GM12891 (cell line): ENCODE data around the gene HOOK2.
A peak's percentile ranks its signal among the peaks of the same experiment; 100 is the strongest.

Source experiments
- DNase-seq: peaks from one replicate; pipeline ENCODE4 v3.0.0; 2011; ENCODE audit warnings: low spot score; ENCODE audit not compliant: insufficient read length
- FAIRE-seq: peaks from 2 replicates; lab custom pipeline; 2011; peaks lifted over from hg19 to GRCh38; lab: Jason Lieb, UNC
- PAX5 ChIP-seq: IDR thresholded peaks from 2 replicates; pipeline ENCODE4 v1.6.1; 2011; ENCODE audit warnings: low read length, moderate library complexity, mild to moderate bottlenecking; ENCODE audit not compliant: insufficient read depth, severe bottlenecking
- POLR2A ChIP-seq: IDR thresholded peaks from 2 replicates; pipeline ENCODE4 v1.6.1; 2011; ENCODE audit warnings: low read depth, low read length, control low read depth
- POLR2AphosphoS5 ChIP-seq: IDR thresholded peaks from 2 replicates; pipeline ENCODE4 v1.6.1; 2011; ENCODE audit warnings: low read depth, low read length, control low read depth
- POU2F2 ChIP-seq: IDR thresholded peaks from 2 replicates; pipeline ENCODE4 v1.6.1; 2011; ENCODE audit warnings: low read depth, mild to moderate bottlenecking, control low read depth, low read length, moderate library complexity
- SPI1 ChIP-seq: IDR thresholded peaks from 2 replicates; pipeline ENCODE4 v1.6.1; 2011; ENCODE audit warnings: low read depth, low read length, control low read depth
- TAF1 ChIP-seq: IDR thresholded peaks from 2 replicates; pipeline ENCODE4 v1.6.1; 2011; ENCODE audit warnings: low read depth, low read length, control low read depth

Gene HOOK2

DNA sequence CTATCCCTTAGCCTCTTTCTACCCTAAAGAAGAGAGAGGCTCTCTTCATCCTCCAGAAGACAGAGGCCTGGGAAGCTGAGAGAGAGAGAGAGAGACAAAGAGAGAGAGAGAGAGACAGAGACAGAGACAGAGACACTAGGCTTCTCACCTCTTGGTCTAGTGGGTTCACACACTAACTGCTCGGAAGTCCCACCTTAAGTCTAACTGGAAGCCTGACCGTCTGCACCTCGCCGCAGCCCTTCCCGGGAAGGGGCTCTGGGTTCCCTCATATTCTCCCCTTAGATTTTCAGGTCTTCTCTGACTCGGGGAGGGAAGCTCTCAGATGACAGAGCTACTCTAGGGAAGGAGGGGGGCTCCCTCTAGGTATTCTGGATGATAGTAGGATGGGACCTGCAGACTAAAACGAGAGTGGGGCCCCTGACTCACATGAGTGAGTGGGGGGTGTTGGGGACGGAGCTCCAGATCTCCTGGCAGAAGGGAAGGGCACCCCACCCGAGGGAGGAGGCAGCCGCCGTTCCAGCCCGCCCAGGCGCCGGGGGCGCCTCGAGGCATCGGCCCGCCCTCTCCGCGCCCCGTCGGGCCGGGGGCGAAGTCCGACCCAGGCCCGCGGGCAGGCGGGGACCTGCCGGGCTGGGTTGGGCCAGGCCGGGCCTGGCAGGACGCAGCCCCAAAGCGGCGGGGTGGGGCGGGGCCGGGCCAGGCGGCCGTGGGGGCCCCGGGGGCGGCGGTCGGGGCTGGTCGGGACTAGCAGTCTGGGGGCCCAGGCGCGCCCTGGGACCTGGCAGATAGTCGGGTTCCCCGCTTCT is 13.9 kb upstream of the HOOK2 start:
- TF ChIP-seq TAF1 (0 out of 2 replicates have a peak, but pooled peaks have one; percentile 9), POLR2AphosphoS5 (no peak)
- FAIRE-seq (no peak), DNase-seq (no peak)

DNA sequence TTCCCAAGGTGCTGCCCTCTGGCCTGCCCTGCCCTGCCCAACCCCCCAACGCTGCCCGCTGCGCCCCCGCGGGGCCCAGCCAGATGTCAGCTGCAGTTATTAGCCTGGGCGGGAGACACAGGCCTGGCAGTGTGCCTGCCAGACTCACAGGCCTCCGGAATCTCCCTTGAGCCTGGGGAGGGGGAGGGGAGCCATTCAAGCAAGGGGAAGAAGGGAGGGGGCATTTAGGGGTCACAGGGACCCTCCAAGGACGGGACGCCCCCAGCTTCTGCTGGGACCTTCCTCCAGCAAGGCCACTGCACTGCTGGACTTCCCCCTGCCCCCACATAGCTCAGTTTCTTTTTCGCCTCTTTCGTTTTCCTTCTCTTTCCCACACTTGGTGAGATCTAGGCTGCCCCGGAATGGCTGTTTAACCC is 13.3 kb upstream of the HOOK2 start:
- TF ChIP-seq POLR2A (peak; percentile 9; the same call in 1 of the 2 replicates), PAX5 (peak; percentile 6), POLR2AphosphoS5 (peak; percentile 65; the same call in 1 of the 2 replicates), POU2F2 (peak; percentile 78), TAF1 (peak; percentile 36; the same call in 1 of the 2 replicates), SPI1 (peak; percentile 42; the same call in 1 of the 2 replicates)
- DNase-seq (no peak), FAIRE-seq (peak; percentile 58)

GRCh38 chr19:12788042-12788681 is 12.8 kb upstream of the HOOK2 start:
- FAIRE-seq (no peak), DNase-seq (no peak)
- TF ChIP-seq PAX5 (no peak), POLR2A (peak; percentile 7; the same call in 1 of the 2 replicates)

DNA sequence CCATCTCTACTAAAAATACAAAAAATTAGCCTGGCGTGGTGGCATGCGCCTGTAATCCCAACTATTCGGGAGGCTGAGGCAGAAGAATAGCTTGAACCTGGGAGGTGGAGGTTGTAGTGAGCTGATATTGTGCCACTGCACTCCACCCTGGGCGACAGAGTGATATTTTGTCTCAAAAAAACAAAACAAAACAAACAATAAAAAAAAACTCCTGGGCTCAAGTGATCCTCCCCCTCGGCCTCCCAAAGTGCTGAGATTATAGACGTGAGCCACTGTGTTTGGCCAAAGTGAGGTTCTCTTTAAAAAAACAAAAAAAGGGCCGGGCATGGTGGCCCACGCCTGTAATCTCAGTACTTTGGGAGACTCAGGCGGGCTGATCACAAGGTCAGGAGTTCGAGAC is 12.1 kb upstream of the HOOK2 start:
- no peak for DNase-seq
- no peak for FAIRE-seq
- TF ChIP-seq POLR2AphosphoS5 (no peak), POU2F2 (no peak), POLR2A (no peak)

- FAIRE-seq (no peak), DNase-seq (no peak)
- no peak for TF ChIP-seq TAF1
- TF ChIP-seq POU2F2, result no peak
- no peak for TF ChIP-seq POLR2AphosphoS5
These were observed 11.6 kb upstream of the HOOK2 start for GRCh38 chr19:12786952-12787351.

GRCh38 chr19:12786141-12786870 is 11.0 kb upstream of the HOOK2 start:
- DNase-seq, result no peak
- no peak for FAIRE-seq
- TF ChIP-seq POLR2A (no peak), POLR2AphosphoS5 (no peak), SPI1 (0 out of 2 replicates have a peak, but pooled peaks have one; percentile 2)

- DNase-seq (no peak), FAIRE-seq (no peak)
These were observed 10.2 kb upstream of the HOOK2 start for GRCh38 chr19:12785431-12786031.

DNA sequence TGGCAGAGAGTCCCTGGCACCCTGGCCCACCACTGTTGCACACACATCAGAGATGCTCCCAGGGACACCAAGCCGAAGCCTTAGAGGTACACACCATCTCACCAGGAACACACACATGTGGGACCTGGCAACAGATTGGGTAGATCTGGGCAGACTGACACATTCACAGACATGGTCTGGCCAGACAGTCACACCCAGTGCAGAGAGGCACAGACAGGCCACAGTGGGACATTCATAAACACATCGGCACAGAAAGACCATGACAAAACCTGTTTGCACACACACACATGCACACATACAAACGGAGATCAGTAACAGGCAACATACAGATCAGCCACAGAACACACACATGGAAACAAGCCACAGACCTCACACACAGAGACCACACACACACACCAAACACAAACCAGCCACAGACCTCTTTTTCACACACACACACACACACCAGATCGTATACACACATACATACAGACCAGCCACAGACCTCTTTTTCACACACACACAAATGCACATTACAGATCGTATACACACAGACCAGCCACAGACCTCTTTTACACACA is 9.6 kb upstream of the HOOK2 start:
- DNase-seq (no peak), FAIRE-seq (peak; percentile 81)
- no peak for TF ChIP-seq PAX5
- TF ChIP-seq POLR2A, result 0 out of 2 replicates have a peak, but pooled peaks have one; percentile 24

More at GRCh38 chr19:12785431-12786031, 10.2 kb upstream of the HOOK2 start:
- TF ChIP-seq POU2F2 (no peak), SPI1 (peak; percentile 79)

DNA sequence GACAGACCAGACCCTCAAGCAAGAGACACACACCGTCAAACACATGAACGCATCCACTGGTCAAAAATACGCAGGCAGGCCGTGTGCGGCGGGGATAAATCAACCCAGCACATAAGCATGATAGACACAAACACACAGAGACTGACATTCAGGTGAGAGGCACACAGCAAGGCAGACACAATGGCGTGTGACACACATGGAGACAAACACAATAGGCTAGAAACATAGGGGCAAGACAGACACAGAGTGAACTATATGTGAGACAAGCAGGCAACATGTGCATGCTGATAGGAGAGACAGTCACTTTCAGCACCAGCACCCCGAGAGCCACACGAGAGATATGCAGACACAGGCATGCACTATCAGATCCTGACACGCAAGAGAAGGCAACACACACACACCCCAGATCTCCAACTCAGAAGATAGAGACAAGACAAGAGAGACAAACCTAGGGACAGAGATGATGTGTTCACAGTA is 9.1 kb upstream of the HOOK2 start:
- FAIRE-seq (no peak), DNase-seq (no peak)
- TF ChIP-seq TAF1, result no peak
- TF ChIP-seq PAX5, result no peak
- no peak for TF ChIP-seq POLR2A
- TF ChIP-seq POU2F2, result no peak
- no peak for TF ChIP-seq SPI1
- no peak for TF ChIP-seq POLR2AphosphoS5
